DOHH2 (cell line): ENCODE data around the gene RNF181.

Experiments used
- H3F3A ChIP-seq: fragments of 200-600 bp; sonication (generic), shearing (Covaris generic); 2 replicates; pipeline ENCODE4 v1.6.0; 2016; ENCODE audit warnings: antibody characterized with exemption, mild to moderate bottlenecking; ENCODE audit not compliant: control insufficient read depth, insufficient read depth
- H3K27ac ChIP-seq: fragments of 200-600 bp; sonication (generic); 2 replicates; pipeline ENCODE4 v1.5.1; 2014; ENCODE audit warnings: low read depth, mild to moderate bottlenecking, low read length, moderate library complexity
- H3K27me3 ChIP-seq: fragments of 200-600 bp; sonication (generic); 2 replicates; pipeline ENCODE4 v1.6.1; 2014; ENCODE audit warnings: mild to moderate bottlenecking, low read length, mixed read lengths; ENCODE audit not compliant: control insufficient read depth
- H3K36me3 ChIP-seq: fragments of 200-600 bp; sonication (generic); 2 replicates; pipeline ENCODE4 v1.6.1; 2014; ENCODE audit warnings: mild to moderate bottlenecking, low read length, moderate library complexity, mixed read lengths; ENCODE audit not compliant: control insufficient read depth
- H3K4me1 ChIP-seq: fragments of 200-600 bp; sonication (generic); 2 replicates; pipeline ENCODE4 v1.6.1; 2014; ENCODE audit warnings: mild to moderate bottlenecking, low read length, mixed read lengths; ENCODE audit not compliant: control insufficient read depth
- H3K4me2 ChIP-seq: fragments of 200-600 bp; sonication (generic); 2 replicates; pipeline ENCODE4 v1.6.0; 2014; ENCODE audit warnings: mild to moderate bottlenecking, low read length, moderate library complexity
- H3K4me3 ChIP-seq: fragments of 200-600 bp; sonication (generic); 2 replicates; pipeline ENCODE4 v1.5.1; 2014; ENCODE audit warnings: mild to moderate bottlenecking, low read length, mixed read lengths
- H3K79me2 ChIP-seq: fragments of 200-600 bp; sonication (generic); 2 replicates; pipeline ENCODE4 v1.6.1; 2014; ENCODE audit warnings: mild to moderate bottlenecking, low read length, mixed read lengths; ENCODE audit not compliant: control insufficient read depth
- H3K9me2 ChIP-seq: fragments of 200-600 bp; sonication (generic); replicated peaks from 2 replicates; pipeline ENCODE4 v1.6.1; 2014; ENCODE audit warnings: mild to moderate bottlenecking, low read length, mixed read lengths; ENCODE audit not compliant: control insufficient read depth
- H3K9me3 ChIP-seq: fragments of 200-600 bp; sonication (generic); 2 replicates; pipeline ENCODE4 v1.6.1; 2014; ENCODE audit warnings: antibody characterized with exemption, low read length, mixed read lengths; ENCODE audit not compliant: control insufficient read depth, insufficient read depth
- H4K20me1 ChIP-seq: fragments of 200-600 bp; sonication (generic); 2 replicates; pipeline ENCODE4 v1.6.0; 2014; ENCODE audit warnings: low read depth, mild to moderate bottlenecking, antibody characterized with exemption, low read length, moderate library complexity; ENCODE audit not compliant: control insufficient read depth, insufficient read depth
- CTCF ChIP-seq: fragments of 200-600 bp; sonication (generic); IDR thresholded peaks from one replicate; pipeline ENCODE4 v1.5.1; 2014; ENCODE audit warnings: antibody characterized with exemption, mild to moderate bottlenecking, low read depth, low read length; ENCODE audit not compliant: poor library complexity, severe bottlenecking
- EZH2phosphoT487 ChIP-seq: fragments of 200-600 bp; sonication (generic); IDR thresholded peaks from 2 replicates; pipeline ENCODE4 v1.6.1; 2017; ENCODE audit warnings: borderline replicate concordance, mild to moderate bottlenecking, antibody characterized with exemption, low read length, moderate library complexity, mixed read lengths

The RNF181 gene

GRCh38 chr2:85547859-85548607 lies 47.5 kb upstream of the RNF181 start:
- H4K20me1 ChIP-seq = no peaks in the 10 kb centered on the region; the same call in 1 of the 2 replicates
- no peaks in the 10 kb centered on the region for H3K79me2 ChIP-seq
- H3K4me1 ChIP-seq = no peaks in the 10 kb centered on the region
- peaks cover 82% of the 10 kb centered on the region for H3K36me3 ChIP-seq
- H3K9me3 ChIP-seq = no peaks in the 10 kb centered on the region
- no peaks in the 10 kb centered on the region for H3K27me3 ChIP-seq
- no peaks in the 10 kb centered on the region for H3K9me2 ChIP-seq
- peaks cover 55% of the 10 kb centered on the region for H3F3A ChIP-seq
- TF ChIP-seq CTCF (no peak), EZH2phosphoT487 (no peak)
- no peak overlapping the region for H3K4me2 ChIP-seq
- H3K4me3 ChIP-seq = no peak overlapping the region
- no peak overlapping the region for H3K27ac ChIP-seq

- Histone ChIP-seq H3K4me1 (no peaks in the 10 kb centered on the region), H3F3A (peaks cover 50% of the 10 kb centered on the region), H3K36me3 (peaks cover 78% of the 10 kb centered on the region), H3K9me3 (no peaks in the 10 kb centered on the region), H3K4me3 (no peak overlapping the region), H3K27ac (no peak overlapping the region), H3K9me2 (no peaks in the 10 kb centered on the region), H3K79me2 (no peaks in the 10 kb centered on the region), H3K27me3 (no peaks in the 10 kb centered on the region), H4K20me1 (no peaks in the 10 kb centered on the region; the same call in 1 of the 2 replicates), H3K4me2 (no peak overlapping the region)
- no peak for TF ChIP-seq EZH2phosphoT487
- no peak for TF ChIP-seq CTCF
These were observed 47.0 kb upstream of the RNF181 start for GRCh38 chr2:85548608-85548900.

- Histone ChIP-seq H3K79me2 (no peaks in the 10 kb centered on the region), H4K20me1 (no peaks in the 10 kb centered on the region; the same call in 1 of the 2 replicates), H3K27me3 (no peaks in the 10 kb centered on the region), H3K36me3 (peaks cover 75% of the 10 kb centered on the region), H3K4me1 (no peaks in the 10 kb centered on the region), H3K4me2 (no peak overlapping the region), H3F3A (peaks cover 50% of the 10 kb centered on the region), H3K9me3 (no peaks in the 10 kb centered on the region), H3K4me3 (no peak overlapping the region), H3K27ac (no peak overlapping the region), H3K9me2 (no peaks in the 10 kb centered on the region)
- TF ChIP-seq CTCF (no peak), EZH2phosphoT487 (no peak)
These were observed 46.5 kb upstream of the RNF181 start for GRCh38 chr2:85549095-85549494.
